Endothelial cell of umbilical vein (primary cell): ENCODE results near the gene PYROXD2. TPM values are rescaled to one million over a fixed set of nuclear protein-coding genes. Genes with fewer than 3 reads are reported as not detected.

Experiments
- BruUV-seq: library from RNA; stranded (reverse); fragments of 400-500 nt; replicated peaks from 2 replicates; lab custom pipeline; 2021; lab: Mats Ljungman, UMichigan
- CTCF ChIA-PET: fragments of 300-600, 350-600 bp; sonication (Branson Sonifier 250); formaldehyde crosslinking; loops from one replicate; lab custom pipeline; 2021; ENCODE audit warnings: antibody characterized with exemption, inconsistent platforms; lab: Charles Lee
- POLR2A ChIA-PET: fragments of 300-600, 350-600 bp; sonication (Branson Sonifier 250); formaldehyde crosslinking; loops from one replicate; lab custom pipeline; 2021; ENCODE audit warnings: antibody characterized with exemption, inconsistent platforms; lab: Charles Lee
- DNase-seq: peaks from one replicate; pipeline ENCODE4 v3.0.0-alpha.2; 2011; ENCODE audit warnings: low read depth, low spot score
- FAIRE-seq: peaks from 2 replicates; lab custom pipeline; 2011; peaks lifted over from hg19 to GRCh38; lab: Jason Lieb, UNC
- H2AFZ ChIP-seq: 2 replicates; pipeline ENCODE4 v1.6.0; 2012; ENCODE audit warnings: low read depth, low read length, control low read depth, inconsistent platforms
- H3K27ac ChIP-seq: 2 replicates; pipeline ENCODE4 v1.5.1; 2011; ENCODE audit warnings: low read depth, mild to moderate bottlenecking, control low read depth, low read length, moderate library complexity; ENCODE audit not compliant: insufficient read depth
- H3K27me3 ChIP-seq, 2 experiments: 2 replicates each; pipeline versions ENCODE4 v1.6.0 to v1.6.1; 2011; ENCODE audit warnings: low read length in 2 of 2, mixed read lengths in 1 of 2; ENCODE audit not compliant: control insufficient read depth in 2 of 2, insufficient read depth in 2 of 2
- H3K36me3 ChIP-seq, 2 experiments: 2 replicates in 1 of 2; 3 replicates in 1 of 2; pipeline ENCODE4 v1.5.1; 2011; ENCODE audit warnings: low read length in 2 of 2, mild to moderate bottlenecking in 1 of 2, moderate library complexity in 1 of 2; ENCODE audit not compliant: control insufficient read depth in 2 of 2, insufficient read depth in 2 of 2; ENCODE audit errors: extremely low read depth in 1 of 2
- H3K4me1 ChIP-seq: 3 replicates; pipeline ENCODE4 v1.5.1; 2011; ENCODE audit warnings: mild to moderate bottlenecking, low read length; ENCODE audit not compliant: control insufficient read depth, insufficient read depth; ENCODE audit errors: extremely low read depth
- H3K4me2 ChIP-seq: 2 replicates; pipeline ENCODE4 v1.6.1; 2011; ENCODE audit warnings: low read length, control low read depth, mixed read lengths; ENCODE audit not compliant: insufficient read depth
- H3K4me3 ChIP-seq, 3 experiments: fragments of 200-600 bp in 1 of 3; sonication (generic), shearing (Covaris generic) in 1 of 3; replicated peaks in 1 of 3; 2 replicates each; pipeline ENCODE4 v1.5.1; 2011 to 2016; ENCODE audit warnings: control low read depth in 3 of 3, low read length in 3 of 3, mild to moderate bottlenecking in 2 of 3, inconsistent platforms in 1 of 3, low read depth in 1 of 3, moderate library complexity in 1 of 3; ENCODE audit not compliant: insufficient read depth in 1 of 3
- H3K79me2 ChIP-seq: 2 replicates; pipeline ENCODE4 v1.6.0; 2012; ENCODE audit warnings: low read length, inconsistent platforms; ENCODE audit not compliant: control insufficient read depth, insufficient read depth
- H3K9ac ChIP-seq: replicated peaks from 2 replicates; pipeline ENCODE3; 2011; ENCODE audit warnings: low read length, control low read depth; ENCODE audit not compliant: insufficient read depth; ENCODE audit errors: extremely low read depth
- H3K9me1 ChIP-seq: replicated peaks from 3 replicates; pipeline ENCODE4 v1.6.0; 2011; ENCODE audit warnings: mild to moderate bottlenecking, low read length; ENCODE audit not compliant: control insufficient read depth, insufficient read depth; ENCODE audit errors: extremely low read depth
- H3K9me3 ChIP-seq: replicated peaks from 2 replicates; pipeline ENCODE4 v1.5.1; 2012; ENCODE audit warnings: low read length, inconsistent platforms; ENCODE audit not compliant: control insufficient read depth, insufficient read depth
- H4K20me1 ChIP-seq: replicated peaks from 2 replicates; pipeline ENCODE3; 2011; ENCODE audit warnings: mild to moderate bottlenecking, low read length; ENCODE audit not compliant: control insufficient read depth, insufficient read depth; ENCODE audit errors: extremely low read depth
- CTCF ChIP-seq, 2 donors: IDR thresholded peaks; 1 replicate in 1 of 2; 2 replicates in 1 of 2; pipeline ENCODE4 v1.5.1; 2011; ENCODE audit warnings: low read length in 2 of 2, mild to moderate bottlenecking in 2 of 2, moderate library complexity in 2 of 2, control low read depth in 1 of 2, inconsistent platforms in 1 of 2, low read depth in 1 of 2; ENCODE audit not compliant: insufficient read depth in 1 of 2; ENCODE audit errors: extremely low read depth in 1 of 2
- EZH2 ChIP-seq: IDR thresholded peaks from 2 replicates; pipeline ENCODE4 v1.6.1; 2012; ENCODE audit warnings: borderline replicate concordance, low read depth, mild to moderate bottlenecking, moderate library complexity, low read length, inconsistent platforms; ENCODE audit not compliant: severe bottlenecking
- FOS ChIP-seq: IDR thresholded peaks from 2 replicates; pipeline ENCODE4 v1.6.1; 2011; ENCODE audit warnings: mild to moderate bottlenecking, low read length, moderate library complexity, borderline replicate concordance; ENCODE audit not compliant: insufficient read depth
- GATA2 ChIP-seq: IDR thresholded peaks from 2 replicates; pipeline ENCODE4 v1.7.0; 2011; ENCODE audit warnings: low read depth, mild to moderate bottlenecking, moderate library complexity, mixed read lengths, low read length; ENCODE audit not compliant: insufficient read length, insufficient read depth
- JUN ChIP-seq: IDR thresholded peaks from 2 replicates; pipeline ENCODE4 v1.6.1; 2011; ENCODE audit warnings: borderline replicate concordance, low read depth; ENCODE audit not compliant: insufficient read length, insufficient read depth
- MAX ChIP-seq: IDR thresholded peaks from 2 replicates; pipeline ENCODE4 v1.6.1; 2011; ENCODE audit not compliant: insufficient read depth, insufficient read length
- MYC ChIP-seq: IDR thresholded peaks from one replicate; pipeline ENCODE4 v1.6.1; 2011; ENCODE audit warnings: mild to moderate bottlenecking, low read depth, low read length
- POLR2A ChIP-seq: IDR thresholded peaks from 2 replicates; pipeline ENCODE4 v1.6.1; 2012; ENCODE audit warnings: low read depth, mild to moderate bottlenecking, control low read depth, low read length
- POLR2AphosphoS5 ChIP-seq: IDR thresholded peaks from 2 replicates; pipeline ENCODE4 v1.6.1; 2012; ENCODE audit warnings: low read depth, mild to moderate bottlenecking, control low read depth, low read length, moderate library complexity; ENCODE audit not compliant: insufficient read depth
- dilution Hi-C: fragments of 300-500 bp; cut with MboI; formaldehyde crosslinking; loops from one replicate; pipeline ENCODE4 v1.15.0; 2019; ENCODE audit warnings: low sequenced_read_pairs; ENCODE audit not compliant: extremely low pct_ligation_motif_present
- intact Hi-C: fragments of 100-400 bp; cut with micrococcal nuclease; formaldehyde crosslinking; loops from one replicate; pipeline ENCODE4 v1.10.0; 2022
- polyA plus RNA-seq, 4 experiments: library from polyadenylated mRNA; depleted of rRNA in 3 of 4; stranded (reverse) in 3 of 4; unstranded in 1 of 4; fragments of >200 nt; gene quantifications; 2 replicates each; pipeline versions ENCODE4 v1.2.1 to v1.2.3, GENCODE V29; 2011 to 2012; ENCODE audit warnings: missing spikeins in 1 of 4
- total RNA-seq: library from RNA; stranded (reverse); gene quantifications from 2 replicates; pipeline ENCODE4 v1.2.3, GENCODE V29; 2021

Gene PYROXD2
- total and polyA plus RNA-seq, 2 donors (not counting 3 experiments of a cell fraction or from before 2014, with no cell fraction given): 7.0 to 13.7 TPM

GRCh38 chr10:98402931-98403718 is 11.9 kb downstream of the PYROXD2 start:
- BruUV-seq: no TSS peak
- Histone ChIP-seq H3K9me1 (no peaks in the 10 kb centered on the region), H3K79me2 (no peaks in the 10 kb centered on the region), H3K36me3 (no peaks in the 10 kb centered on the region), H3K9ac (no peak overlapping the region), H2AFZ (no peak overlapping the region), H3K4me2 (no peak overlapping the region), H3K9me3 (no peaks in the 10 kb centered on the region), H3K27me3 (no peaks in the 10 kb centered on the region), H3K27ac (no peak overlapping the region), H3K4me3 (no peak overlapping the region), H3K4me1 (no peaks in the 10 kb centered on the region), H4K20me1 (no peaks in the 10 kb centered on the region)
- intact Hi-C loops (no loop called here), dilution Hi-C loops (no loop called here)
- CTCF ChIA-PET: no interaction called here
- no peak for TF ChIP-seq EZH2
- TF ChIP-seq GATA2: no peak
- no peak for TF ChIP-seq MYC
- no peak for TF ChIP-seq FOS
- no peak for TF ChIP-seq JUN
- no peak for TF ChIP-seq POLR2AphosphoS5
- no peak for TF ChIP-seq MAX
- TF ChIP-seq CTCF (IDR thresholded peaks at IDR 0.05; ENCODE audit: extremely low read depth in 1 of 2, insufficient read depth in 1 of 2, low read depth in 1 of 2, low read length in 2 of 2): no peak
- no peak for TF ChIP-seq POLR2A
- FAIRE-seq (no peak), DNase-seq (no peak)
- POLR2A ChIA-PET: no interaction called here
